PC-9 (cell line): ENCODE results near the gene CYSRT1. TPM values are rescaled to one million over a fixed set of nuclear protein-coding genes. Genes with fewer than 3 reads are reported as not detected.
A peak's percentile ranks its signal among the peaks of the same experiment; 100 is the strongest.

Experiments
- BruUV-seq: library from RNA; stranded (reverse); fragments of 400-500 nt; replicated peaks from 2 replicates; lab custom pipeline; 2021; lab: Mats Ljungman, UMichigan
- CTCF ChIA-PET: fragments of 300-600 bp; sonication (Branson Sonifier 250); formaldehyde crosslinking; loops from one replicate; lab custom pipeline; 2022; ENCODE audit warnings: antibody characterized with exemption; lab: Charles Lee
- POLR2A ChIA-PET: fragments of 300-600 bp; sonication (Branson Sonifier 250); formaldehyde crosslinking; loops from one replicate; lab custom pipeline; 2022; ENCODE audit warnings: antibody characterized with exemption; ENCODE audit not compliant: unreplicated experiment; lab: Charles Lee
- DNase-seq, 2 experiments: peaks; one replicate each; pipeline versions ENCODE4 v3.0.0 to v3.0.0-alpha.2; 2015 to 2022; ENCODE audit warnings: mixed read lengths in 1 of 2
- H2AFZ ChIP-seq: fragments of 200-600 bp; sonication (generic); 2 replicates; pipeline ENCODE4 v1.8.1; 2017; ENCODE audit warnings: antibody characterized with exemption
- H3F3A ChIP-seq: fragments of 200-600 bp; sonication (generic); 2 replicates; pipeline ENCODE4 v1.8.1; 2017; ENCODE audit warnings: antibody characterized with exemption, mild to moderate bottlenecking, low read depth; ENCODE audit not compliant: insufficient read depth
- H3K27ac ChIP-seq: fragments of 200-600 bp; sonication (generic); 2 replicates; pipeline ENCODE4 v1.6.1; 2016; ENCODE audit warnings: mixed run types
- H3K27me3 ChIP-seq: fragments of 200-600 bp; sonication (generic); 2 replicates; pipeline ENCODE4 v1.6.1; 2016; ENCODE audit warnings: low read depth, mixed run types; ENCODE audit not compliant: insufficient read depth
- H3K36me3 ChIP-seq: fragments of 200-600 bp; sonication (generic); 2 replicates; pipeline ENCODE4 v1.6.1; 2016; ENCODE audit warnings: low read depth, mixed run types
- H3K4me1 ChIP-seq: fragments of 200-600 bp; sonication (generic); replicated peaks from 2 replicates; pipeline ENCODE4 v1.6.1; 2016; ENCODE audit warnings: mixed run types; ENCODE audit not compliant: insufficient read depth
- H3K4me2 ChIP-seq: fragments of 200-600 bp; sonication (generic); 2 replicates; pipeline ENCODE4 v1.6.1; 2017; ENCODE audit warnings: mixed run types
- H3K4me3 ChIP-seq: fragments of 200-600 bp; sonication (generic); 2 replicates; pipeline ENCODE4 v1.6.1; 2016; ENCODE audit warnings: mixed run types
- H3K79me2 ChIP-seq: fragments of 200-600 bp; sonication (generic); 2 replicates; pipeline ENCODE4 v1.6.1; 2017; ENCODE audit warnings: low read depth, mixed run types
- H3K9me2 ChIP-seq: fragments of 200-600 bp; sonication (generic); 2 replicates; pipeline ENCODE4 v1.8.1; 2017; ENCODE audit warnings: mild to moderate bottlenecking; ENCODE audit not compliant: insufficient read depth
- H3K9me3 ChIP-seq: fragments of 200-600 bp; sonication (generic); 2 replicates; pipeline ENCODE4 v1.8.1; 2016; ENCODE audit warnings: low read depth; ENCODE audit not compliant: insufficient read depth
- H4K20me1 ChIP-seq: fragments of 200-600 bp; sonication (generic); 2 replicates; pipeline ENCODE4 v1.8.1; 2017; ENCODE audit not compliant: insufficient read depth
- EZH2 ChIP-seq: fragments of 200-600 bp; sonication (generic); IDR thresholded peaks from 2 replicates; pipeline ENCODE4 v1.8.0; 2017; ENCODE audit warnings: antibody characterized with exemption, low read depth
- intact Hi-C: fragments of 100-400 bp; cut with micrococcal nuclease; formaldehyde crosslinking; loops from one replicate; pipeline ENCODE4 v1.10.0; 2022; ENCODE audit not compliant: unreplicated experiment
- total RNA-seq: library from RNA; stranded (reverse); gene quantifications from 2 replicates; pipeline ENCODE4 v1.2.3, GENCODE V29; 2021
- TF ChIP-seq, protein P1 (sequence below): fragments of 200-600 bp; sonication (generic); conservative IDR thresholded peaks from 2 replicates; pipeline ENCODE4 v1.6.1; 2017; ENCODE audit warnings: mixed run types, antibody characterized with exemption, mild to moderate bottlenecking, moderate library complexity

The CYSRT1 gene
- total RNA-seq, 1 experiment from 2014 or later, result 15.2 TPM

DNA sequence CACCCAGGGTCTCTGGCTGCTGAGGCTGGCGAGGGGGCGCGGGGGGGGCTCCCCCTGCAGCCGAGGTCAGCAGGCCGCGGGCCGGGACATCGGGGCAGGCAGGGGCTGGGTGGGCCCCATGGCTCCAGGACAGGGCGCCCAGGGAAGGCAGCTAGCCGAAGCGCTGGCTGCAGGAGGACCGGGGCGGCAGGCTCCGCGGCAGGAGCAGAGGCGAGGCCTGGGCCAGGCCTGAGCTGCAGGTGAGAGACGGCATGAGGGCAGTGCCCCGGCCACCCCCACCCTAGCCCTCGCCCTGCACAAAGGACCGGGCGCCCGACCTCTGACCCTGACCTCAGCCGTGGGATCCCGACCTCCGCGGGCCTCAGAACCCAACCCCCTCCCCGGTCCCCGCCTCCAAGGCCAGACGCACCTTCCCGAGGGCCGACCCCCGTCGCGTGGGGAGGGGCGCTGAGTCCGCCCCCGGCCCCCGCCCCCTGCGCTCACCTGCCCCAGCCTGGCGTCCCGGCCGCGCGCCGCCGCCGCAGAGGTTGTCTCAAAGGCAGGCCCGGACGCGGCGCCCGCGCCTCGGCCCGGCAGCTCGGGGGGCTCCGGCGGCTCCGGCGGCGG, 3.4 kb upstream of the CYSRT1 start:
- no TSS peak for BruUV-seq
- no peak for DNase-seq
- Histone ChIP-seq H3K27me3 (no peaks in the 10 kb centered on the region), H3K4me3 (peak overlapping the region; percentile 63), H3K27ac (no peak overlapping the region), H3K4me1 (peaks cover 54% of the 10 kb centered on the region), H3K79me2 (peaks cover 7% of the 10 kb centered on the region; the same call in 1 of the 2 replicates), H3K4me2 (peak overlapping the region; percentile 75), H3K9me2 (no peaks in the 10 kb centered on the region), H2AFZ (no peak overlapping the region), H4K20me1 (no peaks in the 10 kb centered on the region; the same call in 1 of the 2 replicates), H3K36me3 (no peaks in the 10 kb centered on the region), H3F3A (peaks cover 62% of the 10 kb centered on the region), H3K9me3 (no peaks in the 10 kb centered on the region)
- intact Hi-C loops, result loop anchor here (1.0 kb wide), 1 partner anchor 22 kb away; no protein-coding TSS in a partner anchor
- TF ChIP-seq EZH2, result no peak
- TF ChIP-seq, protein P1, sequence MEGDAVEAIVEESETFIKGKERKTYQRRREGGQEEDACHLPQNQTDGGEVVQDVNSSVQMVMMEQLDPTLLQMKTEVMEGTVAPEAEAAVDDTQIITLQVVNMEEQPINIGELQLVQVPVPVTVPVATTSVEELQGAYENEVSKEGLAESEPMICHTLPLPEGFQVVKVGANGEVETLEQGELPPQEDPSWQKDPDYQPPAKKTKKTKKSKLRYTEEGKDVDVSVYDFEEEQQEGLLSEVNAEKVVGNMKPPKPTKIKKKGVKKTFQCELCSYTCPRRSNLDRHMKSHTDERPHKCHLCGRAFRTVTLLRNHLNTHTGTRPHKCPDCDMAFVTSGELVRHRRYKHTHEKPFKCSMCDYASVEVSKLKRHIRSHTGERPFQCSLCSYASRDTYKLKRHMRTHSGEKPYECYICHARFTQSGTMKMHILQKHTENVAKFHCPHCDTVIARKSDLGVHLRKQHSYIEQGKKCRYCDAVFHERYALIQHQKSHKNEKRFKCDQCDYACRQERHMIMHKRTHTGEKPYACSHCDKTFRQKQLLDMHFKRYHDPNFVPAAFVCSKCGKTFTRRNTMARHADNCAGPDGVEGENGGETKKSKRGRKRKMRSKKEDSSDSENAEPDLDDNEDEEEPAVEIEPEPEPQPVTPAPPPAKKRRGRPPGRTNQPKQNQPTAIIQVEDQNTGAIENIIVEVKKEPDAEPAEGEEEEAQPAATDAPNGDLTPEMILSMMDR, result no peak
- ChIA-PET CTCF (interaction anchor here (0.6 kb wide), 1 partner anchor 553 kb away, joined by 3 read pairs; no protein-coding TSS in a partner anchor), POLR2A (interaction anchor here (0.5 to 0.6 kb wide), 3 partner anchors 19 to 55 kb away, joined by 3 to 4 read pairs (median 3); no protein-coding TSS in a partner anchor)

GRCh38 chr9:137222190-137223077, 2.5 kb upstream of the CYSRT1 start, which contains the start of gene RNF208:
Gene RNF208, minus strand, starts transcription at chr9:137222240. Its CDS starts 1,028 bp downstream, at chr9:137221212.
- peaks cover 7% of the 10 kb centered on the region; the same call in 1 of the 2 replicates for H3K79me2 ChIP-seq
- H3K27ac ChIP-seq, result peak within 1 kb of the TSS; percentile 38
- H3F3A ChIP-seq, result peaks cover 66% of the 10 kb centered on the region
- no peak for DNase-seq
- BruUV-seq, result no TSS peak
- TF ChIP-seq, protein P1, result no peak
- TF ChIP-seq EZH2, result no peak
- intact Hi-C loops, result loop anchor here (1.0 kb wide), 2 partner anchors 21 to 24 kb away; no protein-coding TSS in a partner anchor
- H3K4me1 ChIP-seq, result peaks cover 54% of the 10 kb centered on the region
- no peaks in the 10 kb centered on the region for H3K36me3 ChIP-seq
- H4K20me1 ChIP-seq, result no peaks in the 10 kb centered on the region; the same call in 1 of the 2 replicates
- H3K4me2 ChIP-seq, result peak within 1 kb of the TSS; percentile 99
- H3K4me3 ChIP-seq, result peak within 1 kb of the TSS; percentile 90
- no peaks in the 10 kb centered on the region for H3K27me3 ChIP-seq
- ChIA-PET CTCF (interaction anchor here (0.6 kb wide), 1 partner anchor 27 kb away, joined by 3 read pairs; no protein-coding TSS in a partner anchor), POLR2A (interaction anchor here (0.6 to 1.8 kb wide), 8 partner anchors 18 to 93 kb away, joined by 3 to 18 read pairs (median 8); partner anchors contain the start of genes ANAPC2, SSNA1 and TUBB4B)
- H3K9me2 ChIP-seq, result no peaks in the 10 kb centered on the region
- no peaks in the 10 kb centered on the region for H3K9me3 ChIP-seq
- H2AFZ ChIP-seq, result peak within 1 kb of the TSS; percentile 75
